Endothelial cell (in vitro differentiated cells): Measurements from ENCODE around the gene SMIM36. TPM values are rescaled to one million over a fixed set of nuclear protein-coding genes. Genes with fewer than 3 reads are reported as not detected.

ENCODE experiments used
- DNase-seq: peaks from one replicate; pipeline ENCODE4 v3.0.0; 2021; ENCODE audit warnings: low spot score
- H3K27ac Mint-ChIP-seq: one replicate; pipeline ENCODE4 v1.8.0; 2021; ENCODE audit warnings: mixed read lengths, inconsistent platforms; ENCODE audit not compliant: unreplicated experiment
- H3K27me3 Mint-ChIP-seq: one replicate; pipeline ENCODE4 v1.8.0; 2021; ENCODE audit warnings: mild to moderate bottlenecking, moderate library complexity, mixed read lengths, inconsistent platforms; ENCODE audit not compliant: unreplicated experiment
- H3K36me3 Mint-ChIP-seq: one replicate; pipeline ENCODE4 v1.8.0; 2021; ENCODE audit warnings: mild to moderate bottlenecking, low read depth, mixed read lengths, inconsistent platforms; ENCODE audit not compliant: unreplicated experiment
- H3K4me1 Mint-ChIP-seq: one replicate; pipeline ENCODE4 v1.8.0; 2021; ENCODE audit warnings: mild to moderate bottlenecking, mixed read lengths, inconsistent platforms; ENCODE audit not compliant: unreplicated experiment
- H3K4me3 Mint-ChIP-seq: one replicate; pipeline ENCODE4 v1.8.0; 2021; ENCODE audit warnings: mild to moderate bottlenecking, mixed read lengths, inconsistent platforms; ENCODE audit not compliant: unreplicated experiment
- H3K9me3 Mint-ChIP-seq: one replicate; pipeline ENCODE4 v1.8.0; 2021; ENCODE audit warnings: mixed read lengths, inconsistent platforms; ENCODE audit not compliant: unreplicated experiment
- total RNA-seq: library from RNA; stranded (reverse); fragmentation: NEBNext Ultra II Directional; extraction: Animal tissue kit (Norgen Biotek cat#: 25700); gene quantifications from one replicate; pipeline ENCODE4 v1.2.1, GENCODE V29; 2021; ENCODE audit not compliant: unreplicated experiment
- TF ChIP-seq, protein P1 (sequence below): fragments of 200-600 bp; sonication (generic); IDR thresholded peaks from one replicate; pipeline ENCODE4 v1.5.0; 2021; ENCODE audit warnings: antibody characterized with exemption; ENCODE audit not compliant: unreplicated experiment

SMIM36 gene
- total RNA-seq, 1 donor from 2014 or later, result not detected

DNA sequence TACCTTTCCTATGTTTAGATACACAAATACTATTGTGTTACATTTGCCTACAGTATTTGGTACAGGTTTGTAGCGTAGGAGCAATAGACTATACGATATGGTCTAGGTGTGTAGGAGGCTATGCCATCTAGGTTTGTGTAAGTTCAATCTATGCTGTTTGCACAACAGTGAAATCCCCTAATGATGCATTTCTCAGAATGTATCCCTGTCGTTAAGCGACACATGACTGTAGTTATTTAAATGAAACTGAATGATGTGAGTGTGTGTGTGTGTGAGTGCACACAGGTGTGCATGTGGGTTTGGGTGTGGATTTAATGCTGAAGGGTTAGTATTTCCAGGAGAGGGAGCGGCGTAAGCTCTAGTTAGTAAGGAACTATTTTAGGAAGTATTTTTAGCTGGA lies 34.6 kb upstream of the SMIM36 start:
- H3K4me3 Mint-ChIP-seq, result no peak overlapping the region
- DNase-seq, result no peak
- no peaks in the 10 kb centered on the region for H3K4me1 Mint-ChIP-seq
- H3K27me3 Mint-ChIP-seq, result no peaks in the 10 kb centered on the region
- no peaks in the 10 kb centered on the region for H3K9me3 Mint-ChIP-seq
- H3K36me3 Mint-ChIP-seq, result no peaks in the 10 kb centered on the region
- TF ChIP-seq, protein P1, sequence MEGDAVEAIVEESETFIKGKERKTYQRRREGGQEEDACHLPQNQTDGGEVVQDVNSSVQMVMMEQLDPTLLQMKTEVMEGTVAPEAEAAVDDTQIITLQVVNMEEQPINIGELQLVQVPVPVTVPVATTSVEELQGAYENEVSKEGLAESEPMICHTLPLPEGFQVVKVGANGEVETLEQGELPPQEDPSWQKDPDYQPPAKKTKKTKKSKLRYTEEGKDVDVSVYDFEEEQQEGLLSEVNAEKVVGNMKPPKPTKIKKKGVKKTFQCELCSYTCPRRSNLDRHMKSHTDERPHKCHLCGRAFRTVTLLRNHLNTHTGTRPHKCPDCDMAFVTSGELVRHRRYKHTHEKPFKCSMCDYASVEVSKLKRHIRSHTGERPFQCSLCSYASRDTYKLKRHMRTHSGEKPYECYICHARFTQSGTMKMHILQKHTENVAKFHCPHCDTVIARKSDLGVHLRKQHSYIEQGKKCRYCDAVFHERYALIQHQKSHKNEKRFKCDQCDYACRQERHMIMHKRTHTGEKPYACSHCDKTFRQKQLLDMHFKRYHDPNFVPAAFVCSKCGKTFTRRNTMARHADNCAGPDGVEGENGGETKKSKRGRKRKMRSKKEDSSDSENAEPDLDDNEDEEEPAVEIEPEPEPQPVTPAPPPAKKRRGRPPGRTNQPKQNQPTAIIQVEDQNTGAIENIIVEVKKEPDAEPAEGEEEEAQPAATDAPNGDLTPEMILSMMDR, result no peak
- peak overlapping the region; percentile 4 for H3K27ac Mint-ChIP-seq

DNA sequence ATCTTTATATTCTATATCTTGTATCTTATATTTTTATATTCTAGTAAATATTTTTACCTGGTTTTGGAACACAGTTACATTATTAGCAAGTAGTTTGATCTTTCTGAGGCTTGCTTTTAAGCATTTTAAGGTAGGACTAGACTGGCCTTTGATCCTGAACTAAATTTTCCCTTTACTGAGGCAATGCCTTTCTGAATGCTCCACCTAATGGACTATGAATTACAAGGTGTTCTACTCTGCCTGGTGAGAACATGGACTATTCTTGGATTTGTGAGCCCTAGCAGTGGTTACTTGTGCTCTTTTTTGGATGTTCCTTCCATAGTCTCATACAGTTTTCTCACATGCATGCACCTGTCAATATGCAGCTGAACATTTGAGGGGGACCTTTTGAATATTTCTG lies 32.5 kb upstream of the SMIM36 start:
- Mint-ChIP-seq H3K9me3 (no peaks in the 10 kb centered on the region), H3K4me3 (no peak overlapping the region), H3K36me3 (no peaks in the 10 kb centered on the region), H3K27me3 (no peaks in the 10 kb centered on the region), H3K4me1 (peaks cover 3% of the 10 kb centered on the region), H3K27ac (no peak overlapping the region)
- TF ChIP-seq, protein P1, result no peak
- no peak for DNase-seq

DNA sequence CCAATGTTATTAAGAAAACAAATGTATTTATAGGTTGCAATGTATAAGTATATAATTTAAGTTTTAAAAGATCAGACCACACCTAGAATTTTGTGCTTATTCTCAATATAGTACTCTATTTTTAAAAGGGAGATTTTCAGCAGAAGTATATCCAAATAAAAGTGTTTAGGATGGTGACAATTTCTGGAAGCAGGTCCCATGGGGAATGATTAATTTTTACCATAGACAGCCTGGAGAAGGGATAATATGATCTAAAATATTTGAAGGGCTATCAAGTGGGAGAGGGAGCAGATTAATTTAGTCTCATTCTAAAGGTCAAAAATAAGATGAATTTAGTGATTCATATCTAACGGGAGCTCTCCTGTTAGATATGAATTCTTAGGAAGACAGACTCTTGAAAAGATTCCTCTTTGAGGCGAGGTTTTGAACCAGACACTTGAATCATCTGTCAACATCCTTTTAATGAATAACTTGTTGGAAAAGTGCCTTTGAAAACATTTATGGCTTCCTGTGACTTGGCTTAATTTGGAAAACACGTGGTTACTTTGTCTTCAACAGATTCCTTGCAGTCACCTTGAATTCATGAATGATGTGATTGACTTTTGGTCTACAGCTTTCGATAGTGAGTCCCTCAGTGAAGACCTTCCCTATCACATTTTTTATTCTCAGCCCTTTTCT lies 29.3 kb upstream of the SMIM36 start:
- no peak overlapping the region for H3K4me3 Mint-ChIP-seq
- TF ChIP-seq, protein P1, result no peak
- H3K27ac Mint-ChIP-seq, result no peak overlapping the region
- H3K4me1 Mint-ChIP-seq, result peaks cover 8% of the 10 kb centered on the region
- DNase-seq, result no peak
- H3K36me3 Mint-ChIP-seq, result no peaks in the 10 kb centered on the region
- H3K9me3 Mint-ChIP-seq, result no peaks in the 10 kb centered on the region
- no peaks in the 10 kb centered on the region for H3K27me3 Mint-ChIP-seq

DNA sequence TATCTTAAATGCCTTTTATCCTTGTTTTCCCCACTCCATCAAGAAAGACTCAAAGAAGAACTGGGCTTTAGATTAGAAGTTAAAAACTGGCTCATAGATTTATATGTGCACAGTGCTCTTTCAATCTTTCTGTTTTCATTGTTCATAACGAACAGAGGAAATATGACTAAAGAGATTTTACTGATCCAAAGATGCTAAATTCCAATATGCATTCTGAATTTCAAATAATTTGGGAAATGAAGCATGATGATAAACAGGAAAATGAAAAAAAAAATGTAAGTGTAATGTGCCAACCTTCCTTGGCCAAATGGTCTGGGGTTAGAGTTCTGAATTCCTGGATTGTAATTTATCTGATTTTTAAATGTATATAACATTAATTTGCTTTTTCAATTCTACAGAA lies 25.0 kb upstream of the SMIM36 start:
- DNase-seq, result no peak
- TF ChIP-seq, protein P1, result no peak
- H3K9me3 Mint-ChIP-seq, result no peaks in the 10 kb centered on the region
- no peak overlapping the region for H3K4me3 Mint-ChIP-seq
- no peak overlapping the region for H3K27ac Mint-ChIP-seq
- no peaks in the 10 kb centered on the region for H3K27me3 Mint-ChIP-seq
- no peaks in the 10 kb centered on the region for H3K36me3 Mint-ChIP-seq
- peaks cover 8% of the 10 kb centered on the region for H3K4me1 Mint-ChIP-seq

DNA sequence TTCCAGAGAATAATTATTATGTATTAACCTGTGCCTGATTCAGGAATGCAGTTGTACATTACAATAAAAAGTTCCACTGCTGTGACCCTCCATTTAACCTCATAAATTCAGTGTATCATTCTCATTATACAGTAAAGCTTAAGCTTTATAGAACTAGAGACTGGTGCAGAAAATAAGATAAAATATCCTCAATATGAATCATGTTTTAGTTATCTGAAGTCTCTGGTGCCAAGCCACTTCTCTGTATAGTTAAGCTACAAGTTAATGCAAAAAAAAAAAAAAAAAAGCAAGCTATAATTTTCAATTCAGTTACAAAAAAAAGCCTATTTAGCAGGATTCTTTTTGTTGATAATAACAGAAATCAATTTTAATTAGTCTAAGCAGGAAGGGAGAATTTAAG lies 22.4 kb upstream of the SMIM36 start:
- Mint-ChIP-seq H3K27me3 (peaks cover 3% of the 10 kb centered on the region), H3K36me3 (no peaks in the 10 kb centered on the region), H3K27ac (no peak overlapping the region), H3K9me3 (no peaks in the 10 kb centered on the region), H3K4me1 (peaks cover 5% of the 10 kb centered on the region), H3K4me3 (no peak overlapping the region)
- DNase-seq, result no peak
- TF ChIP-seq, protein P1, result no peak
